ENCODE data around the gene WDR1. TPM values are rescaled to one million over a fixed set of nuclear protein-coding genes. Genes with fewer than 3 reads are reported as not detected.

WDR1 gene
- total RNA-seq, 1 donor from 2014 or later = 367 TPM

GRCh38 chr4:10066670-10067651 is 49.6 kb downstream of the WDR1 start:
- no peak for DNase-seq (ENCODE audit: low read depth)

GRCh38 chr4:10066206-10066605 is 50.4 kb downstream of the WDR1 start:
- no peak for DNase-seq (ENCODE audit: low read depth)

- peak; percentile 78 for DNase-seq (ENCODE audit: low read depth)
Measured at GRCh38 chr4:10063544-10064300, 52.9 kb downstream of the WDR1 start.

GRCh38 chr4:10061650-10062415 is 54.8 kb downstream of the WDR1 start:
- peak; percentile 65 for DNase-seq (ENCODE audit: low read depth)

GRCh38 chr4:10058371-10058770 is 58.2 kb downstream of the WDR1 start:
- DNase-seq (ENCODE audit: low read depth) = no peak

- DNase-seq (ENCODE audit: low read depth) = no peak
Measured at GRCh38 chr4:10057023-10057395, 59.6 kb downstream of the WDR1 start.

- peak; percentile 61 for DNase-seq (ENCODE audit: low read depth)
Measured at GRCh38 chr4:10056334-10057022, 60.1 kb downstream of the WDR1 start.

GRCh38 chr4:10055871-10056270 is 60.7 kb downstream of the WDR1 start:
- DNase-seq (ENCODE audit: low read depth) = peak; percentile 28

GRCh38 chr4:10054571-10055041 is 62.0 kb downstream of the WDR1 start:
- peak; percentile 85 for DNase-seq (ENCODE audit: low read depth)

GRCh38 chr4:10053635-10054453 is 62.8 kb downstream of the WDR1 start:
- DNase-seq (ENCODE audit: low read depth) = no peak

GRCh38 chr4:10051517-10052135 is 65.0 kb downstream of the WDR1 start:
- no peak for DNase-seq (ENCODE audit: low read depth)

GRCh38 chr4:10050721-10051120 is 65.9 kb downstream of the WDR1 start:
- no peak for DNase-seq (ENCODE audit: low read depth)

- no peak for DNase-seq (ENCODE audit: low read depth)
Measured at GRCh38 chr4:10050261-10050661, 66.3 kb downstream of the WDR1 start.

- no peak for DNase-seq (ENCODE audit: low read depth)
Measured at GRCh38 chr4:10048941-10049697, 67.5 kb downstream of the WDR1 start.

GRCh38 chr4:10047967-10048366 is 68.6 kb downstream of the WDR1 start:
- DNase-seq (ENCODE audit: low read depth) = no peak

- DNase-seq (ENCODE audit: low read depth) = no peak
Measured at GRCh38 chr4:10046471-10046870, 70.1 kb downstream of the WDR1 start.

- DNase-seq (ENCODE audit: low read depth) = peak; percentile 99
Measured at GRCh38 chr4:10045481-10045880, 71.1 kb downstream of the WDR1 start.

GRCh38 chr4:10041036-10041435 is 75.6 kb downstream of the WDR1 start:
- no peak for DNase-seq (ENCODE audit: low read depth)

Data from renal cortical epithelial cell (primary cell).